GM23248 (cell line): Measurements from ENCODE around the gene TFCP2L1.

Experiments used
- EZH2 ChIP-seq: fragments of 200-600 bp; sonication (generic); IDR thresholded peaks from 2 replicates; pipeline ENCODE4 v1.6.1; 2018; ENCODE audit warnings: antibody characterized with exemption, mild to moderate bottlenecking; ENCODE audit not compliant: insufficient read depth, poor library complexity, severe bottlenecking
- EZH2phosphoT487 ChIP-seq: fragments of 200-600 bp; sonication (generic); IDR thresholded peaks from 2 replicates; pipeline ENCODE4 v1.6.1; 2018; ENCODE audit warnings: antibody characterized with exemption, moderate library complexity, mild to moderate bottlenecking, low read depth; ENCODE audit not compliant: insufficient read depth

- no peak for TF ChIP-seq EZH2
- TF ChIP-seq EZH2phosphoT487 = no peak
Observed at GRCh38 chr2:121329786-121330185, 44.8 kb upstream of the TFCP2L1 start.
